HepG2 (cell line): ENCODE data around the gene MYOM1.

ENCODE experiments used
- BORCS8-MEF2B ChIP-seq: sonication (generic); formaldehyde crosslinking; IDR thresholded peaks from 2 replicates; pipeline ENCODE4 v1.8.0; 2022; ENCODE audit warnings: mild to moderate bottlenecking, missing genetic modification reagents
- CTCF ChIP-seq: sonication (generic); formaldehyde crosslinking; IDR thresholded peaks from 2 replicates; pipeline ENCODE4 v1.5.0; 2020; ENCODE audit warnings: mild to moderate bottlenecking, missing genetic modification reagents, moderate library complexity
- HMG20A ChIP-seq: IDR thresholded peaks from 2 replicates; pipeline ENCODE4 v1.6.1; 2016; ENCODE audit warnings: borderline replicate concordance
- MYC ChIP-seq: sonication (generic); formaldehyde crosslinking; IDR thresholded peaks from 2 replicates; pipeline ENCODE4 v1.9.0; 2021; ENCODE audit warnings: missing genetic modification reagents, borderline replicate concordance
- NCOA5 ChIP-seq: sonication (generic); formaldehyde crosslinking; IDR thresholded peaks from 2 replicates; pipeline ENCODE4 v1.4.0; 2020; ENCODE audit warnings: missing genetic modification reagents
- NRL ChIP-seq: sonication (generic); formaldehyde crosslinking; IDR thresholded peaks from 2 replicates; pipeline ENCODE4 v1.5.0; 2020; ENCODE audit warnings: missing genetic modification reagents, mild to moderate bottlenecking, moderate library complexity, borderline replicate concordance
- PBX3 ChIP-seq: sonication (generic); formaldehyde crosslinking; IDR thresholded peaks from 2 replicates; pipeline ENCODE4 v1.8.1; 2023; ENCODE audit warnings: missing genetic modification reagents, inconsistent platforms, borderline replicate concordance
- POLR2A ChIP-seq, 2 experiments: IDR thresholded peaks; 2 replicates each; pipeline ENCODE4 v1.6.1; 2011; ENCODE audit warnings: low read depth in 2 of 2, low read length in 2 of 2, mild to moderate bottlenecking in 1 of 2, moderate library complexity in 1 of 2; ENCODE audit not compliant: insufficient read depth in 1 of 2
- POLR2AphosphoS5 ChIP-seq: IDR thresholded peaks from 2 replicates; pipeline ENCODE4 v1.6.1; 2012; ENCODE audit warnings: low read depth, low read length
- ZBTB44 ChIP-seq: sonication (generic); formaldehyde crosslinking; IDR thresholded peaks from 2 replicates; pipeline ENCODE4 v1.4.0; 2020; ENCODE audit warnings: missing genetic modification reagents
- ZBTB8A ChIP-seq: sonication (generic); formaldehyde crosslinking; IDR thresholded peaks from 2 replicates; pipeline ENCODE4 v1.4.0; 2020; ENCODE audit warnings: mild to moderate bottlenecking, low read depth, missing genetic modification reagents, borderline replicate concordance
- ZNF274 ChIP-seq: sonication (generic); formaldehyde crosslinking; IDR thresholded peaks from 2 replicates; pipeline ENCODE4 v1.5.1; 2020; ENCODE audit warnings: mild to moderate bottlenecking, missing genetic modification reagents

GRCh38 chr18:3046216-3046808, 173.5 kb downstream of the MYOM1 start:
- TF ChIP-seq HMG20A (CRISPR knock-in tag) (no peak), NCOA5 (CRISPR knock-in tag) (no peak), POLR2AphosphoS5 (no peak), POLR2A (IDR thresholded peaks at IDR 0.05; ENCODE audit: insufficient read depth in 1 of 2, low read depth in 2 of 2, low read length in 2 of 2) (no peak), ZBTB8A (CRISPR knock-in tag) (no peak), ZBTB44 (CRISPR knock-in tag) (no peak), PBX3 (no peak), NRL (CRISPR knock-in tag) (no peak), BORCS8-MEF2B (CRISPR knock-in tag) (no peak), ZNF274 (CRISPR knock-in tag) (no peak), CTCF (CRISPR knock-in tag) (no peak), MYC (CRISPR knock-in tag) (no peak)
